G401.6 (cell line): Measurements from ENCODE around the gene PPP1R14C.
"Not testable (repeated sequence)": the region's sequence is repeated elsewhere in the genome, so short reads cannot be mapped to it uniquely, and the experiment has no call there.

Source experiments
- FAIRE-seq: peaks from 2 replicates; lab custom pipeline; 2012; peaks lifted over from hg19 to GRCh38; lab: Jason Lieb, UNC

PPP1R14C gene, protein sequence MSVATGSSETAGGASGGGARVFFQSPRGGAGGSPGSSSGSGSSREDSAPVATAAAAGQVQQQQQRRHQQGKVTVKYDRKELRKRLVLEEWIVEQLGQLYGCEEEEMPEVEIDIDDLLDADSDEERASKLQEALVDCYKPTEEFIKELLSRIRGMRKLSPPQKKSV

DNA sequence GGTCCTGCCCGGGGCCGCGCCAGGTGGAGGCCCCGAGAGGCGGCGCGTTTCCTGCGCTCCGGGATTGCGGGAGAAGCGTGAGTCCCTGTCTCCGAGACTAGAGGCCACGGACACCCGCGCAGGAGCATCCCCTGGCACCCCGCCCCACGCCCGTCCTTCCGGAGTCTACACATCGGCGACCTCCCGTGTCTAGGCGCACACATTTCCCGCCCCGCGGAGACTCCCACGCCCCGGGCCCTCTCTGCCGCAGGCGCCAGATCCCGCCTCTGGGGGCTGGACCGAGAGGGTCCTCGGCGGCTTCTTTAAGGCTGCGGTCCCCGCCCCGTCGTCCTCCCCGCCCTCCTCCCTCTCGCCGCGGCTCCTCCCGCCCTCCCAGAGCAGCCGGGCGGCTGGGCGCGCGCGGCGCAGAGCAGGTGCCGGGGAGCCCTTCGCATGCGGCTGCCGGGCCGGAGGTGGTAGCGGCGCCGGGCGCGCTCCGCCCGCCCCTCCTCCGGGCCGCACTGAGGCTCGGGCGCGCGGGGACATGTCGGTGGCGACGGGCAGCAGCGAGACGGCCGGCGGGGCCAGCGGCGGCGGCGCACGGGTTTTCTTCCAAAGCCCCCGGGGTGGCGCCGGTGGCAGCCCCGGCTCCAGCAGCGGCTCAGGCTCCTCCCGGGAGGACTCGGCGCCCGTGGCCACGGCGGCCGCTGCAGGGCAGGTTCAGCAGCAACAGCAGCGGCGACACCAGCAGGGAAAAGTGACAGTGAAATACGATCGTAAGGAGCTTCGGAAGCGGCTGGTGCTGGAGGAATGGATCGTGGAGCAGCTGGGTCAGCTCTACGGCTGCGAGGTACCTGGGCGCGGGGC, at the start of gene PPP1R14C:
Gene PPP1R14C, plus strand, starts transcription at position 375 of the 846 bp plus-strand sequence. Its CDS starts 149 bp downstream, at position 524.
- FAIRE-seq = no peak

DNA sequence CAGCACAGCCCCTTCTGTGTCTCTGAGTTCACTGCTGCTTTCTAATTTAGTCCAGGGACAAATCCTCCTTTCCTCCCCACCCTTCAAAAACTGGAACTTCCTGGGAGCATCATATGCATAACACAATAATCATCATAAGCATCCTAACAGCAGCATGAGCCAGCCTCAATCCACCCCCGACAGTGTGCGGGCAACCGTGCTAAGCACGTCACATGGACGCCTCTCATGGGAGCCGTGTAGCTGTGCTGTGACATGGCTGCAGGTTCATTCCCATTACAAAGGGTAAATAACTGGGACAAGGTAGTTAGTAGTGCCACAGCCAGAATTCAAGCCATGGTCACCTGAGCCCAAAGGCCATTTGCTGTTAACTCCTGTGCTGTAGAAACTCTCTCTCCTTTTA, 49.4 kb upstream of the PPP1R14C start:
- FAIRE-seq = no peak

DNA sequence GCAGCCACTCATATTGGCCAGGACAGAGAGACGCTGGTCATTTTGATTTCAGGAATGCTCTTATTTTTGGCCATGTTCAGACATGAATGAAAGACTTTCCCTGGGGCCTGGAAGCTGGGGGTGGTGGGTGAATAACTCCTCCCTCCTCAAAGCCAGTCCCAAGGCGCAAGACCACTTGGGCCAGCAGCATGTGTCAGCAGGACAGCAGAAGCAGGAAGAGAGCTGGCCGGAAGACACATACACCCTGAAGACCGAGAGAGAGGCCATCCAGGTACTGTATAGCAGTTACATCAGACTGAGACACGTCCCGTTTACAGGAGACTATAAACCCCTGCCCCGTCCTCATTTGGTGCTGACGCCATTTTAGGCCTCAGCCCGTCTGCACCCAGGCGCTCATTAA, 44.7 kb upstream of the PPP1R14C start:
- no peak for FAIRE-seq

DNA sequence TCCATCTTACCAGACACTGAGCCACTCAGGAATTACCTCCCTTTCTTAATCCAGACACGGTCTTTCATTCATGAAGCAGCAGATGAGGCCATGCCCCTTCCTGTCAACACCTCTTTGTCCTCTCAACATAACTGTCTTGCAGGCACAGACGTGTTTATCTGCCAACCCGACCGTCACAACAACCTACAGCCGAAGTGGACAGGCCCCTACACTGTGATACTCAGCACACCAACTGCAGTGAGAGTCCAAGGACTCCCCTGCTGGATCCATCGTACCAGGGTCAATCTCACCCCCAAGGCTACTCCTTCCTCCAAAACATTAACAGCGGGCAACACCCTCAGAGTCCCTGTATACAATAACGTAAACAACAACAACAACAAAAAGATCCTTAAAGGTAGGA, 43.3 kb upstream of the PPP1R14C start:
- FAIRE-seq = no peak

DNA sequence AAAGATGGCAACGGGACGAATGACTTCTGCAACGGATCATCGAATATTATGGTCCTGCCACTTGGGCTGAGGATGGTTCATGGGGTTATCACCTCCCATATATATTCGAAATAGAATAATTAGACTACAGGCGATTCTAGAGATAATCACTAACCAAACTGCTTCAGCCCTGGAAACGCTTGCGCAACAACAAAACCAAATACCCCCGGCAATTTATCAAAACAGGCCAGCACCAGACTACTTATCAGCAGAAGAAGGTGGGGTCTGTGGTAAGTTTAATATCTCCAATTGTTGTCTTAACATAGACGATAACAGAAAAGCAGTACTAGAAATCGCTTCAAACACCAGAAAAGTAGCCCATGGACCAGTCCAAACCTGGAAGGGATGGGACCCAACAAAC, 42.9 kb upstream of the PPP1R14C start:
- no peak for FAIRE-seq

DNA sequence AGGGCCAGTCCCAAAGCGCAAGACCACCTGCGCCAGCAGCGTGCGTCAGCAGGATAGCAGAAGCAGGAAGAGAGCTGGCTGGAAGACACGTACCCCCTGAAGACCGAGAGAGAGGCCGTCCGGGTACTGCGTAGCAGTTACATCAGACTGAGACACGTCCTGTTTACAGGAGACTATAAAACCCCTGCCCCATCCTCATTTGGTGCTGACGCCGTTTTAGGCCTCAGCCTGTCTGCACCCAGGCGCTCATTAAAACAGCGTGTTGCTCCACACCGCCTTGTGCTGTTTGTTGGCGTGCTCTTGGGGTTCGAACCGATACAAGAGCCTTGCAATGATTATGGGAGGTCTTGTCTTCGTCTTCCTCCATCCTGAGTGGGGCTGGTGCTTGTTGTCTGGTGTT, 42.1 kb upstream of the PPP1R14C start:
- FAIRE-seq = no peak

DNA sequence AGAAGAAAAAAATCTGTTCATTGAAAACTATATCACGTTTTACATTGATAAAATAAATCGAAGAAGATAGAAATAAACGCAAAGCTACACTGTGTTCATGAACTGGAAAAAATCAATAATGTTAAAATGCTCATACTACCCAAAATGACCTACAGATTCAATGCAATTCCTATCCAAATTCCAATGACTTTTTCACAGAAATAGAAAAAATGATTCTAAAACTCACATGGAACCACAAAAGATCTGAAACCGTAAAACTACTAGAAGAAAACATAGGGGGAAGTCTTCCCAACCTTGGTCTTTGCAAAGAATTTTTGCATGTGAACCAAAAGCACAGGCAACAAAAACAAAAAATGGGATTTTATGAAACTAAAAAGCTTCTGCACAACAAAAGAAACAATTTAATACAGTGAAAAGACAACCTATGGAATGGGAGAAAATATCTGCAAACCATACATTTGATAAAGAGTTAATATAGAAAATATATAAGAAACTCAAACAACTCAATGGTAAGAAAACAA, 40.0 kb upstream of the PPP1R14C start:
- FAIRE-seq = no peak

DNA sequence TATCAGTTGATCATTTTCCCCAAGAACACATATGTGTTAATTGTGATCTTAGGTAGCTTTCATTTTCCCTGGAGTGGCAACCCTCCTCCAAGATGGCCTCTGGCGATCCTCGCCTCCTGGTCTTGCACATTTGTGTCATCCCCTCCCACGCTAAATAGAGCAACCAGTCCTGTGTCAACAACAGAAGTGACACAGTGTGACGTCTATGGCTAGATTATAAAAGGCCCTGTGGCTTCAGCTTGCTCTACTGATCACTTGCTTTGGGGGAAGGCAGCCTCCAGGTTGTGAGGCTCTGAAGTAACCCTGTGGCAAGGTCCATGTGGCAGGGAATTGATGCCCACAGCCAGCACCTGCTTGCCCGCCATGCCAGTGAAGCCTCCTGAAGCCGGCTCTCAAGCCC, 30.6 kb upstream of the PPP1R14C start:
- no peak for FAIRE-seq

DNA sequence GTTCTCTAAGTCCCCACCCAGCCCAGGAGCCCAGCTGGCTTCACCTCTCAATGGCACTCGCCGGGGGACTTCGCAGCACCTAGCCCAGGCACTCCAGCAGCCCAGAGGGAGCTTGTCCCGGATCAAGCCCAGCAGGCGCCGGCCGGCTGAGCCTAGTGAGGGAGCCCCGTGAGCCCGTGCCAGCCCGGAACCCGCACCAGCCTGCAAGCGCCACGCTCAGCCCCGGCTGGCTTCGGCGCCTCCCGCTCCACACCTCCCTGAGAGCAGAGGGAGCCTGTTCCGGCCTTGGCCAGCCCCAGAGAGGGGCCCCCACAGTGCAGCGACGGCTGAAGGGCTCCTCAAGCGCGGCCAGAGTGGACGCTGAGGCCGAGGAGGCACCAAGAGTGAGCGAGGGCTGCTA, 27.1 kb upstream of the PPP1R14C start:
- no peak for FAIRE-seq

DNA sequence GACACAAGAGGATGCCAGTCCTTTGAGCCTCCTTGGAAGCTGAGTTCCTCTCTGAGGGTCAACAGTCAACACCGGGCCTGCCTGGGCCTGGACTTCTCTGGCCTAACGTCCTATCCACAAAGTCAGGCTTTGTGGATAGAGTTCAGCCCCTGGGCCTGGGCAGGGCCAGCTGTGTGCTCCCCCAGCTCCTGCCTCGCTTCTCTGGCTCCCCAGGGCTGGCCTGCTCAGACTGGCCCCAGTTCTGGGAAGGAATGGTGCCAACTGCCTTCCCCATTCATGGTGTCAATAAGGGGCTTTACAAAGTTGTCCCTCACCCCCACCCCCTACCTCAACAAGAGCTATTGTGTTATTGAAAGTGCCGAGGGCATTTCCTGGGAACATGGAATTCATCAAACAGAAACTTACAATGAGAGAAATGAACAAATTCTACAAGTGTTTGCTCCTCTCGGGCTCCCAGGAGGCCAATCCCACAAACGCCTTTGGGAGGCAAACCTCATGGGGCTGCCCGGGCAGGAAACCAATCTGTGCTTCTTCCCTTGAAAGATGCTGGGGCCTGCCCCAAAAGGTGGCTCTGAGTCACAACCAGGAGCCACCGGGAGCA, 26.5 kb upstream of the PPP1R14C start:
- FAIRE-seq = no peak

DNA sequence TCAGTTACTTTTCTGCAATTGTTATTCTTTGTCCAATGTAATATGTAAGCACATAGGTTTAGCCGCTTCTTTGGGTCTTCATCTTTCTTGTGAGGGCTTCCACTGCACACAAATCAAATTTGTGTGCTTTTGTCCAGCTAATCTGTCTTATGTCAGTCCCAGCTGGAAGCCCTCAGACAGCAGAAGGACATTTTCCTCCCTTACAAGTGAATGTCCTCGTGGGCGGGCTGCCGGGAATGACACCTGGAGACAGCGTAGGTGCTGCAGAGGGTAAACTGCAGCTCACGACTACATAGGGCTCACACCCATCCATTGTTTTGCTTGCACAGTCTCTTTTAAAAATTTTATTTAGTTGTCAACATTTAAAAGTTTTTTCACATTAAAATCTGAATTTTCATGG, 24.6 kb upstream of the PPP1R14C start:
- FAIRE-seq = no peak

DNA sequence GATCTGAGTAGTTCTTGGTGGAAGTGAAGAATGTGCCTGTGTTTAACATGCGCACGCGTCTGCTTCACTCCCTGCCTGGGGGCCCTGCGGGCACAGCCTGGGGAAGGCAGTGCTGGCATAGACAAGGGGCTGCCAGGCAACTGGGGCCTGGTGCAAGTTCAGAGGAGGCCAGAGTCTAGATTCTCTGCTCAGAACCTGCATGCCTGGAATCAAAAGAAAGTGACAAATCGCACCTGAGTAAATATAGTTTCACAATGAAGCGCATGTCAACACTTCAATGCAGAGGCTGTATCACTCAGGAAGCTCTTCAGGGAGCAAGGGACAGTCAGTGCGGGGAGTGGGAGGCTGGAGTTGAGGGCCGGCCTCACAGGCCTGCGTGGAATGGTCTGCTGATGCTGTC, 24.2 kb upstream of the PPP1R14C start:
- FAIRE-seq = no peak

DNA sequence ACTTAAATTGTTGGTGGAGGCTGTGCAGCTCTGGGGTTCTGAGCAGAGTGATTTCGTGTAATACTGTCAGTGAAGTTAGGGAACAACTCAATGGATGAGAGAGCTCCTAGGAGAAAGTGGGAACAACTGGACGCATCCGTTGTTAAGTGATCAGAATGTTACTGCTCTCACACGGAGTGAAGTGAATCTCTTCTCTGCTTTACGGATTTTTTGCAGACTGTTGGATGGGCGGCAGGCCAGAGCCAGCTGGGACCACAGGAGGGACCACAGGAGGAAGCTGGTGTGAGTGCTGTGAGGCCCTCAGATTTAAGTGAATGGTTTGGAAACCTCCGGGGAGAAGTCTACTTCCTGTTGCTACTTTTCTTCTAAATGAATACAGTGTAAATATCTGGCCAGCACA, 23.7 kb upstream of the PPP1R14C start:
- no peak for FAIRE-seq

DNA sequence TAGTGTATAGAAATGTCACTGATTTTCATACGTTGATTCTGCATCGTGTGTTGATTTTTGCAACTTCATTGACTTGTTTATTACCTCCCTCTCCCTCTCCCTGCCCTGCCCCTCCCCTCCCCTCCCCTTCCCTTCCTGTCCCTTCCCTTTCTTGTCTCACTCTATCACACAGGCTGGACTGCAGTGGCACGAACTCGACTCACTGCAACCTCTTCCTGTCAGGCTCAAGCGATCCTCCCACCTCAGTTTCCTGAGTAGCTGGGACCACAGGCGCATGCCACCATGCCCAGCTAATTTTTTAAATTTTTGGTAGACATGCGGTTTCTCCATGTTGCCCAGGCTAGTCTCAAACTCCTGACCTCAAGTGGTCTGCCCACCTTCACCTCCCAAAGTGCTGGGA, 19.2 kb upstream of the PPP1R14C start:
- no peak for FAIRE-seq

DNA sequence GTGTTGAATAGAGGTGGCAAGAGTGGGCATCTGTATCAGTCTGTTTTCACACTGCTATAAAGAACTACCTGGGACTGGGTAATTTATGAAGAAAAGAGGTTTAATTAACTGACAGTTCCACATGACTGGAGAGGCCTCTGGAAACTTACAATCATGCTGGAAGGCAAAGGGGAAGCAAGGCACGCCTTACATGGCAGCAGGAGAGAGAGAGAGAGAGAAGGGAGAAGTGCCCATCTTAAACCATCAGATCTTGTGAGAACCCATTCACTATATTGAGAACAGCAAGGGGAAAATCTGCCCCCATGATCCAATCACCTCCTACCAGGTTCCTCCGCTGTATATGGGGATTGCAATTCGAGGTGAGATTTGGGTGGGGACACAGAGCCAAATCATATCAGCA, 18.6 kb upstream of the PPP1R14C start:
- no peak for FAIRE-seq

DNA sequence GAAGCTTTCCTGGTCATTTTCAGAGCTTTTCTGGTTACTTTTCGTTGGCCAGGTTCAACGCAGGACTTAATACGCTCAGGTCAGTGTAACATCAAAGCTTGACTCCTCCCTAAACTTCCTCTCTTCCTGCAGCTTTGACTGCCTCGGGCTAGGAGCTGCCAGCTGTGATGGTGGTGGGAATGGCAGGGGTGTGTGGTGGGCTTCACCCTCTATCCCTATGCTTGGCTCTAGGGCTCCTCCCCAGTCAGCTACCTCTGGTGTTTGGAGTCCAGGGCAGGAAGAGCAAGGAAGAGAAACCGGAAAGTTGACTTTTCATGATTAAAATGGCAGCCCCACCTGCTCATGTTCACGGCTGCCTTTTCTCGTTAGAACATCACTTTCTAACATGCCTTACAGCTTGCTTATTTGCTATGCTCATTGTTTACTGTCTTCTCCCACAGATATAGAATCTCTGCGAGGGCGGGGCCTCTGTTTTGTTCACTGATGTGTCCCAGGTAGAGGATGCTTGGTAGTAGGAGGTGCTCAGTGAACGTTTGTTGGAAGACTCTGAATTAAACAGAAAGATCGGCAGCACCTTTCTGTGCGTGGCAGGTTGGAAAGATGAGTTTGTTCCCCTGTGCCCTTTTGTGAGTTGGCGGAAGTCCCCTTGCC, 16.1 kb upstream of the PPP1R14C start:
- no peak for FAIRE-seq

DNA sequence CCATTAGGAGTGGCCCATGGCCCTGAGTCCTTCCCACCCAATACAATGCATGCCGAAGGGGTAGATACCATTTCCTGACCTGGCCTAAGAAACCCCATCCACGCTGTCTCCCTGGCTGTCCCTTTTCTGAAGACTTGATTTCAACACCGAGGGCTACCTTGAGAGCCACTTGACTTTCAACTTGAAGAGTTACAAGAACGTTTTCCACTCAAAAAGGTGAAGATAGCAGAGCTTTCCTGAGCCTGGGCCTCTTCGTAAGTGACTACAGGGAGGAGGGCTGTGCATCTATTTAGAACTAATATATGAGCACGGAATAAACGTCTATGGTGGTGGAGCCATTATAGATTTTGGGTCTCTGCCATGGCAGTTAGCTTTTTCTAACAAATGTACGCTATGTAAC, 14.4 kb upstream of the PPP1R14C start:
- FAIRE-seq = no peak

DNA sequence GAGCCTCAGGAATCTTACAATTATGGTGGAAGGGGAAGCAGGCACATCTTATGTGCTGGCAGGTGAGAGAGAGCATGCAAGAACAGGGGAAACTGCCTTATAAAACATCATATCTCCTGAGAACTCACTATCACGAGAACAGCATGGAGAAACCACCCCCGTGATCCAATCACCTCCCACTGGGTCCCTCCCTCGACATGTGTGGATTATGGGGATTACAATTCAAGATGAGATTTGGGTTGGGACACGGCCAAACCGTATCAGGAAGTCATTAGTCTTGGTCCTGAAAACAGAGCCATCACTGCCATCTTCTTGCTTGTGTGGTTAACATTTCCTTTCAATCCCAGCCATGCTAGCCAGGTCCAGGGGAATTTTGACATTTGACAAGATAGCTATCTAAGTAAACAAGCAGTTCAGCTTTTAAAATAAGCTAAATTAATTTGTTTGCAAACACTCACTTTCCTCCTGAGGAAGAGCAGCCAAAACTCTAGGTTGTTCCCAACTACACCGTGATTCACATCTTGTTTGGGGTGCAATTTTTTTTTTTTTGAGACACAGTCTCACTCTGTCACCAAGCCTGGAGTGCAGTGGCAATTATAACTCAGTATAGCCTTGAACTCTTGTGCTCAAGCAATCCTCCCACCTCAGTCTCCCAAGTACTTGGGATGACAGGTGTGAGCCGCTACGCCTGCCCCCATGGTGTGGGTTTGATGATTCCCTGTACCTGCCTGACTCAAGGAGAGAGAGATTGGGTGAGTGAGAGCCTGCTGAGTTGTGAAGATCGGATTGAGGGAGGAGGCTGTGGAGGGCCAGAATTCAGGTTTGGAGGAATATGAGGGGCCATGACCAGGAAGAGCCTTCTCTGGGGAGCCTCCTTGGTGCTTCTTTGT, 13.0 kb upstream of the PPP1R14C start:
- FAIRE-seq = no peak

DNA sequence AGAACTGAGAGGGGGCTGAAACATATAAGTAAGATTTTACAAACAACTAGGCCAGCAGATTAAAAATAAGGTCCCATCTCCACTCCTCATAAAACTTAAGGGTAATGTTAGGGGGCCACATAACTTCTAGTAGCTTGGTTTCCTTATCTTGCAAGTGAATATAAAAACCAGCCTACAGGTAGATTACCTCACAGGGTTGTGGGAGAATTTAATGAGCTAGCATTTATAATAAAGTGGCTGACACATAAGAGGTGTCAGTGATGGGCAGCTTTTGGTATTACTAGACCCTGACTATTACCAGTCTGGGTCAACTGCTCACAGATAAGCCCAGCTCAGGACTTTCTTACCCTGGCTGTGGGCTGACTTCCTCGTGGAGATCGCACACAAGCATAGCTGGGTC, 9.2 kb upstream of the PPP1R14C start:
- FAIRE-seq = no peak

DNA sequence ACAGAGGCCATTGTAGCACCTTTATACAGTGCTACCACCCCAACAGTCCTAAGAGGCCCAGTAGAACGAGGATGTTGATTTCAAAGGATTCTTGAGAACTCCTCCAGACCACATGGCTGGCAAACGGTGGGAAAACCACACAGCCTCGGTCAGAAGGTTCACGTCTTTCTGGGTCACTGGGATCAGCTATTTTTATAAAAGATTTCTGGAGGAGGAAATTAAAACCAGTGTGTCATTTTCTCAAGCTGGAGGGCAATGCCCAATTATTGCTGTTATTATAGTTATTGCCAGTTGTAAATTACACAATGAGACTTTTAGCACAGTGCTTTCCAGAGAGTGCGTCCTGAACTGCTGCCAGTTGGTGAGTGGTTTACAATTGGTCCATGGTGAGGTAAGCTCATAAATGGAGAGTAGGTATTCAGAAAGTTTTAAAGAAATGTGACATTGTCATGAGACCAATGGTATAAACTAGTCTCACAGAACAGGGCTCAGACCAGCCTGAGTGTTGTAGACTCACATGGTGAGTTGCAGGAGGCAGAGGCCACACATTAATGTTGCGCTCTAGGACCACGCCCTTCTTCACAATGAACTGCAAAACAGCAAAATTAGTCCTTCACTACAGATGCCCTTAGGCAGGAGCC, 8.4 kb upstream of the PPP1R14C start:
- no peak for FAIRE-seq

DNA sequence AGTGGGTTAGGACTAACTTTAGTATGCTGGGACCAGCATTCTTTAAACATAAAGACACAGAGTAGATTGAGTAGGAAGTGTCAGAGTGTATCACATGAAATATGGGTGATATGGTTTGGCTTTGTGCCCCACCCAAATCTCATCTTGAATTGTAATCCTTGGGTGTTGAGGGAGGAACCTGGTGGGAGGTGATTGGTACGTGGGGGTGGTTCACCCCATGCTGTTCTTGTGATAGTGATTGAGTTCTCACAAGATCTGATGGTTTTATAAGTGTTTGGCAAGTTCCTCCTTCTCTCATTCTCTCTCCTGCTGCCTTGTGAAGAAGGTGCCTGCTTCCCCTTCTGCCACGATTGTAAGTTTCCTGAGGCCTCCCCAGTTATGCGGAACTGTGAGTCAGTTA, 5.1 kb upstream of the PPP1R14C start:
- FAIRE-seq = not testable (repeated sequence)
